ENCODE measurements around the gene FAM227B. TPM values are rescaled to one million over a fixed set of nuclear protein-coding genes. Genes with fewer than 3 reads are reported as not detected.

The FAM227B gene
- total RNA-seq, 1 donor from 2014 or later: 3.2 TPM

DNA sequence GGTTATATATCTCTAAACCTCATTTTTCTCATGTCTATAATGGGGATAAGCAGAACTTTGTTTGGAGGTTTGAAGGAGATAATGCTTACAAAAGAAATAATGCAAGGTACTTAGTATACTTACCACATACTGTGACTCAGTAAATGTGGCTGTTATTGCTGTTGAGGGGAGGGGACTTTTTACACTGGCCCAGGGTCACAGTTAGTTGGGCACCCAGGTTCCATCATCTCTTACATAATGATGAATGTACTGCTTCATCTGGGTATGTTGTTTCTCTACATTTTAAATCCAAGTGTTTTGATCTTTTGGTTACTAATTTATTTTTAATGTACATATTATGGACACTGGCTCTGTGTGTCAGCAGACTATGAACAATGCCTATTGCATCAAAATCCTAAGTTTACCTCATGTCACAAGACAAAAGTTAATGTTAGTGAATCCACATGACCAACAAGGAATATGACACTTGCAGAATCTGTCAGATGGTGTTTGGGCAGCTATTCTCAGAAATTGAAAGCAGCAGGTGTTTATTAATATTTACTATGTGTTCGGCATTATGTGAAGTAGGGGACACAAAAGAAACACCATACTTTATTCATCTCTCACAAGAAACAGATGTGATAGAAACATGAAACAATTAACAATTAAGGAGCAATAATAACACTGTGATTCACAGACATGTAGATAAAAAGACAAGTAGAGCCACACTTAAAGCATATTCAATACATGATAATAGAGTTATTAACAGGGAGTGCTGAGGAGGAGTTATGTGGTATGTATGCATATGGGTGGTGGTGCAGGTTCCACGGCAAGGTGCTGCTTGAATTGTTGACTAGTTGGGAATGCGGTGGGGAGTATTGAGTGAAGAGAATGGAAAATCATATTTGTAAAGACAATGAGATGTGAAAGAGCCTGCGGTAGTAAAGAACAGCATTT is 340.8 kb downstream of the FAM227B start:
- DNase-seq (ENCODE audit: low read depth): peak; percentile 22
- TF ChIP-seq, protein P1, sequence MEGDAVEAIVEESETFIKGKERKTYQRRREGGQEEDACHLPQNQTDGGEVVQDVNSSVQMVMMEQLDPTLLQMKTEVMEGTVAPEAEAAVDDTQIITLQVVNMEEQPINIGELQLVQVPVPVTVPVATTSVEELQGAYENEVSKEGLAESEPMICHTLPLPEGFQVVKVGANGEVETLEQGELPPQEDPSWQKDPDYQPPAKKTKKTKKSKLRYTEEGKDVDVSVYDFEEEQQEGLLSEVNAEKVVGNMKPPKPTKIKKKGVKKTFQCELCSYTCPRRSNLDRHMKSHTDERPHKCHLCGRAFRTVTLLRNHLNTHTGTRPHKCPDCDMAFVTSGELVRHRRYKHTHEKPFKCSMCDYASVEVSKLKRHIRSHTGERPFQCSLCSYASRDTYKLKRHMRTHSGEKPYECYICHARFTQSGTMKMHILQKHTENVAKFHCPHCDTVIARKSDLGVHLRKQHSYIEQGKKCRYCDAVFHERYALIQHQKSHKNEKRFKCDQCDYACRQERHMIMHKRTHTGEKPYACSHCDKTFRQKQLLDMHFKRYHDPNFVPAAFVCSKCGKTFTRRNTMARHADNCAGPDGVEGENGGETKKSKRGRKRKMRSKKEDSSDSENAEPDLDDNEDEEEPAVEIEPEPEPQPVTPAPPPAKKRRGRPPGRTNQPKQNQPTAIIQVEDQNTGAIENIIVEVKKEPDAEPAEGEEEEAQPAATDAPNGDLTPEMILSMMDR (conservative IDR thresholded peaks at IDR 0.05; ENCODE audit: low read depth, low read length): no peak

DNA sequence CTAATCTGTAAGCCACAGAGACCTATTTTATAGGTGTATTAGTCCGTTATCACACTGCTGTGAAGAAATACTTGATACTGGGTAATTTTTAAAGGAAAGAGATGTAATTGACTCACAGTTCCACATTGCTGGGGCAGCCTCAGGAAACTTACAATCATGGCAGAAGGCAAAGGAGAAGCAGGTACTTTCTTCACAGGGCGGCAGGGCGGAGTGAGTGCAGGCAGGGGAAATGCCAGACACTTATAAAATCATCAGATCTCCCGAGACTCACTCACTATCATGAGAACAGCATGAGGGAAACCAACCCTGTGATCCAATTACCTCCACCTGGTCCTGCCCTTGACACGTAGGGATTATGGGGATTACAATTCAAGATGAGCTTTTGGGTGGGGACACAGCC is 341.9 kb downstream of the FAM227B start:
- no peak overlapping the region for H3K4me3 ChIP-seq (ENCODE audit: low read depth, low read length)
- DNase-seq (ENCODE audit: low read depth): no peak
- TF ChIP-seq, protein P1 (conservative IDR thresholded peaks at IDR 0.05; ENCODE audit: low read depth, low read length): no peak

More for the DNA sequence above, 340.8 kb downstream of the FAM227B start:
- H3K4me3 ChIP-seq (ENCODE audit: low read depth, low read length): no peak overlapping the region

Other genes with a start within 250 kb of the FAM227B start
- gene FGF7, start 197.6 kb downstream of the FAM227B start, total RNA-seq: 0.07 TPM in 1 of 2 replicates, not detected in the other
- 9.9 and 10.6 TPM in 2 replicates for gene DTWD1, start 230 bp upstream of the FAM227B start, total RNA-seq

Data from epithelial cell of proximal tubule (primary cell).